ENCODE data around the gene MMS19. TPM values are rescaled to one million over a fixed set of nuclear protein-coding genes. Genes with fewer than 3 reads are reported as not detected.

Gene MMS19, protein sequence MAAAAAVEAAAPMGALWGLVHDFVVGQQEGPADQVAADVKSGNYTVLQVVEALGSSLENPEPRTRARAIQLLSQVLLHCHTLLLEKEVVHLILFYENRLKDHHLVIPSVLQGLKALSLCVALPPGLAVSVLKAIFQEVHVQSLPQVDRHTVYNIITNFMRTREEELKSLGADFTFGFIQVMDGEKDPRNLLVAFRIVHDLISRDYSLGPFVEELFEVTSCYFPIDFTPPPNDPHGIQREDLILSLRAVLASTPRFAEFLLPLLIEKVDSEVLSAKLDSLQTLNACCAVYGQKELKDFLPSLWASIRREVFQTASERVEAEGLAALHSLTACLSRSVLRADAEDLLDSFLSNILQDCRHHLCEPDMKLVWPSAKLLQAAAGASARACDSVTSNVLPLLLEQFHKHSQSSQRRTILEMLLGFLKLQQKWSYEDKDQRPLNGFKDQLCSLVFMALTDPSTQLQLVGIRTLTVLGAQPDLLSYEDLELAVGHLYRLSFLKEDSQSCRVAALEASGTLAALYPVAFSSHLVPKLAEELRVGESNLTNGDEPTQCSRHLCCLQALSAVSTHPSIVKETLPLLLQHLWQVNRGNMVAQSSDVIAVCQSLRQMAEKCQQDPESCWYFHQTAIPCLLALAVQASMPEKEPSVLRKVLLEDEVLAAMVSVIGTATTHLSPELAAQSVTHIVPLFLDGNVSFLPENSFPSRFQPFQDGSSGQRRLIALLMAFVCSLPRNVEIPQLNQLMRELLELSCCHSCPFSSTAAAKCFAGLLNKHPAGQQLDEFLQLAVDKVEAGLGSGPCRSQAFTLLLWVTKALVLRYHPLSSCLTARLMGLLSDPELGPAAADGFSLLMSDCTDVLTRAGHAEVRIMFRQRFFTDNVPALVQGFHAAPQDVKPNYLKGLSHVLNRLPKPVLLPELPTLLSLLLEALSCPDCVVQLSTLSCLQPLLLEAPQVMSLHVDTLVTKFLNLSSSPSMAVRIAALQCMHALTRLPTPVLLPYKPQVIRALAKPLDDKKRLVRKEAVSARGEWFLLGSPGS
- 10 to 100 TPM; 44.6 to 87.7 (median 73.7) TPM for total RNA-seq

GRCh38 chr10:97498076-97498840 lies at the start of gene MMS19:
Gene MMS19, minus strand, starts transcription at chr10:97498422. Its CDS starts 38 bp downstream, at chr10:97498384.
- intact Hi-C loops (cut with DNase I; ENCODE audit: low total_unique reads): loop anchor here (10.0 kb wide), 1 partner anchor 47 kb away; no protein-coding TSS in a partner anchor
- peak within 1 kb of the TSS; percentile 81 to 94 for H3K27ac ChIP-seq

DNA sequence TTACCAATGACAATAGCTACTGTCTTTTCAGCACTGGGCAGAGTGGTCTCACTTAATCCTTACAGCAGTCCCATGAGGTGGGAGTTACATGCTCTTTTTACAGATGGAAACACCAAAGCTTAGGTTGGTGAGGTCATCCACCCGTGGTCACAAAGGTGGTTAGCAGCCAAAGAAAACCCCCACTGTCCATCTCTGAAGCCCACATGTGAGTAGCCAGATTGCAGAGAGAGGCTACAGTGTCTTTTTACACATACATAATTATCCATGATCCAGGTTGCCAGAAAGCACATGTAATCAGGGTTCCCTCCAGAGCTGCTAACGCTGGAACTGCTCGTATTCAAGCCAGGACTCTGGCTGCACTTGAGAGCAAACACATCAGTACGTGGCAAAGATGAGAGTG lies 49.7 kb upstream of the MMS19 start:
- Histone ChIP-seq H3K36me3 (no peaks in the 10 kb centered on the region), H3K27me3 (no peaks in the 10 kb centered on the region), H3K9me3 (no peaks in the 10 kb centered on the region), H3K4me3 (no peak overlapping the region), H3K4me1 (peaks cover 17 to 29% of the 10 kb centered on the region in 2 donors), H3K27ac (peak overlapping the region; percentile 12 to 75)
- DNase-seq: no peak
- intact Hi-C loops (cut with DNase I; ENCODE audit: low total_unique reads): loop anchor here (10.0 kb wide), 1 partner anchor 53 kb away; the partner anchor contains the start of genes MMS19 and UBTD1
- TF ChIP-seq POLR2A (IDR thresholded peaks at IDR 0.05): no peak
- TF ChIP-seq, protein P1, sequence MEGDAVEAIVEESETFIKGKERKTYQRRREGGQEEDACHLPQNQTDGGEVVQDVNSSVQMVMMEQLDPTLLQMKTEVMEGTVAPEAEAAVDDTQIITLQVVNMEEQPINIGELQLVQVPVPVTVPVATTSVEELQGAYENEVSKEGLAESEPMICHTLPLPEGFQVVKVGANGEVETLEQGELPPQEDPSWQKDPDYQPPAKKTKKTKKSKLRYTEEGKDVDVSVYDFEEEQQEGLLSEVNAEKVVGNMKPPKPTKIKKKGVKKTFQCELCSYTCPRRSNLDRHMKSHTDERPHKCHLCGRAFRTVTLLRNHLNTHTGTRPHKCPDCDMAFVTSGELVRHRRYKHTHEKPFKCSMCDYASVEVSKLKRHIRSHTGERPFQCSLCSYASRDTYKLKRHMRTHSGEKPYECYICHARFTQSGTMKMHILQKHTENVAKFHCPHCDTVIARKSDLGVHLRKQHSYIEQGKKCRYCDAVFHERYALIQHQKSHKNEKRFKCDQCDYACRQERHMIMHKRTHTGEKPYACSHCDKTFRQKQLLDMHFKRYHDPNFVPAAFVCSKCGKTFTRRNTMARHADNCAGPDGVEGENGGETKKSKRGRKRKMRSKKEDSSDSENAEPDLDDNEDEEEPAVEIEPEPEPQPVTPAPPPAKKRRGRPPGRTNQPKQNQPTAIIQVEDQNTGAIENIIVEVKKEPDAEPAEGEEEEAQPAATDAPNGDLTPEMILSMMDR (IDR thresholded peaks at IDR 0.05): no peak

More at GRCh38 chr10:97498076-97498840, at the start of gene MMS19:
- Histone ChIP-seq H3K4me3 (peak within 1 kb of the TSS; percentile 81 to 99), H3K9me3 (no peaks in the 10 kb centered on the region), H3K4me1 (peaks cover 7 to 12% of the 10 kb centered on the region in 2 donors), H3K27me3 (no peaks in the 10 kb centered on the region), H3K36me3 (no peaks in the 10 kb centered on the region)
- peak; percentile 100 for DNase-seq
- TF ChIP-seq, protein P1 (IDR thresholded peaks at IDR 0.05): peak in 2 of 4 experiments; percentile 1 to 7
- TF ChIP-seq POLR2A (IDR thresholded peaks at IDR 0.05): peak; percentile 66 to 75

GRCh38 chr10:97547271-97547600 lies 49.0 kb upstream of the MMS19 start:
- intact Hi-C loops (cut with DNase I; ENCODE audit: low total_unique reads): loop anchor here (10.0 kb wide), 1 partner anchor 52 kb away; the partner anchor contains the start of genes MMS19 and UBTD1
- Histone ChIP-seq H3K4me1 (peaks cover 17 to 35% of the 10 kb centered on the region in 2 donors), H3K27me3 (no peaks in the 10 kb centered on the region), H3K27ac (peak overlapping the region in 1 of 2 donors; percentile 75), H3K9me3 (no peaks in the 10 kb centered on the region), H3K36me3 (no peaks in the 10 kb centered on the region), H3K4me3 (no peak overlapping the region)
- no peak for DNase-seq
- no peak for TF ChIP-seq POLR2A (IDR thresholded peaks at IDR 0.05)
- TF ChIP-seq, protein P1 (IDR thresholded peaks at IDR 0.05): no peak

DNA sequence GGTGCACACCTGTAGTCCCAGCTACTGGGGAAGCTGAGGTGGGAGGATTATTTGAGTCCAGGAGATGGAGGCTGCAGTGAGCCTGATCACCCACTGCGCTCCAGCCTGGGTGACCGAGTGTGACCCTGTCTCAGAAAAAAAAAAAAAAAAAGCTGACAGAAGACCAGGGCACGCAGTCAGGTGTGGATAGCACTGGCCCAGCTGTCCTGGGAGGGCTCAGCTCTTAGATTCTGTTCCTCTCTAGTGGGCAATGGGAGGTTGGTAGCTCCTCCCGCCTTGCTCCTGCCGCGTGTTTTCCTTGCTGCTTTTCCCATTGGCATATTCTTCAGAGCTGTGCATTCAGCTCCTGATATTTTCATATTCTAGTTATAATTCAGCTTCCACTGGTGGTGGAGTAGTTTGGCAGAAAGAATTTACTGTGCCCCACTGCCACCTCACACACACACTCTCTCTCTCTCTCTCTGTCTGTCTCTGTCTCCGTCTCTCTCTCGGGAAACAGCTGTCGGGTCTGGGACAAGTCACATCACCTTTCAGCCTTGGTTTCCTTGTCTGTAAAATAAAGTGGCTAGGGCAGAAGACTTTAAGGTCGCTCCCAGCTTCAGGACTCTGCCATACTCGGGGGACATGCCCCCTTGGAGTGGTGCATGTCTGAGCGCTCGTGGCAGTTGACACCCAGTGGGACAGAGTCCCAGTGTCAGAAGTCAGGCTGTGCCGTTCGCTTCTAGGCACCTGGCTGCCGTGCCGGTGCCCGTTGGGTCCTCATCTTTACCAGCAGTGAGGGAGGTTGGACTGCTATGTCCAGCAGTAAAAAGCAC lies 48.4 kb upstream of the MMS19 start:
- H3K36me3 ChIP-seq: no peaks in the 10 kb centered on the region
- H3K27me3 ChIP-seq: no peaks in the 10 kb centered on the region
- H3K4me3 ChIP-seq: no peak overlapping the region
- H3K4me1 ChIP-seq: peaks cover 17 to 35% of the 10 kb centered on the region in 2 donors
- no peak for TF ChIP-seq POLR2A (IDR thresholded peaks at IDR 0.05)
- TF ChIP-seq, protein P1 (IDR thresholded peaks at IDR 0.05): no peak
- intact Hi-C loops (cut with DNase I; ENCODE audit: low total_unique reads): loop anchor here (10.0 kb wide), 1 partner anchor 52 kb away; the partner anchor contains the start of genes MMS19 and UBTD1
- peak overlapping the region in 1 of 2 donors; percentile 75 for H3K27ac ChIP-seq
- no peaks in the 10 kb centered on the region for H3K9me3 ChIP-seq
- DNase-seq: no peak
